ENCODE data around the gene MBP. TPM values are rescaled to one million over a fixed set of nuclear protein-coding genes. Genes with fewer than 3 reads are reported as not detected.
A peak's percentile ranks its signal among the peaks of the same experiment; 100 is the strongest.

MBP gene
- total RNA-seq, 2 experiments from 2014 or later = 75.4 to 79.2 TPM

GRCh38 chr18:77138270-77138669 lies 5.7 kb upstream of the MBP start:
- Mint-ChIP-seq H3K27me3 (no peaks in the 10 kb centered on the region), H3K4me3 (no peak overlapping the region), H3K27ac (peak overlapping the region; percentile 17), H3K4me1 (ENCODE audit: low read depth) (peaks cover 49% of the 10 kb centered on the region), H3K36me3 (ENCODE audit: low read depth) (peaks cover 12% of the 10 kb centered on the region), H3K9me3 (no peaks in the 10 kb centered on the region)
- no peak for TF ChIP-seq CTCF (IDR thresholded peaks at IDR 0.05)
- ChIA-PET POLR2A (interaction anchor here (0.9 to 1.7 kb wide), 4 partner anchors 15 to 36 kb away, joined by 3 to 6 read pairs (median 4); no protein-coding TSS in a partner anchor), CTCF (no interaction called here)
- Histone ChIP-seq H3K4me3 (ENCODE audit: low read length) (no peak overlapping the region), H3K4me1 (ENCODE audit: insufficient read depth, low read length) (peaks cover 34% of the 10 kb centered on the region), H3K27me3 (ENCODE audit: control insufficient read depth in 1 of 2, insufficient read depth in 2 of 2, low read length in 2 of 2) (no peaks in the 10 kb centered on the region), H3K36me3 (ENCODE audit: insufficient read depth, low read length) (no peaks in the 10 kb centered on the region), H3K27ac (ENCODE audit: low read depth in 1 of 2, low read length in 2 of 2) (no peak overlapping the region), H3K9me3 (ENCODE audit: control insufficient read depth in 1 of 2, insufficient read depth in 1 of 2, low read length in 2 of 2) (peaks cover 3 to 12% of the 10 kb centered on the region in 2 experiments)
- intact Hi-C loops (cut with DNase I, micrococcal nuclease) = no loop called here
- ATAC-seq (ENCODE audit: poor library complexity) (no peak), DNase-seq (no peak)

GRCh38 chr18:77137851-77138250 lies 5.3 kb upstream of the MBP start:
- Mint-ChIP-seq H3K4me1 (ENCODE audit: low read depth) (peaks cover 50% of the 10 kb centered on the region), H3K36me3 (ENCODE audit: low read depth) (peaks cover 12% of the 10 kb centered on the region), H3K4me3 (no peak overlapping the region), H3K27ac (no peak overlapping the region), H3K9me3 (no peaks in the 10 kb centered on the region), H3K27me3 (no peaks in the 10 kb centered on the region)
- H3K9me3 ChIP-seq (ENCODE audit: control insufficient read depth in 1 of 2, insufficient read depth in 1 of 2, low read length in 2 of 2) = peaks cover 0 to 9% of the 10 kb centered on the region in 2 experiments
- H3K36me3 ChIP-seq (ENCODE audit: insufficient read depth, low read length) = no peaks in the 10 kb centered on the region
- no peaks in the 10 kb centered on the region for H3K27me3 ChIP-seq (ENCODE audit: control insufficient read depth in 1 of 2, insufficient read depth in 2 of 2, low read length in 2 of 2)
- intact Hi-C loops (cut with DNase I, micrococcal nuclease) = no loop called here
- DNase-seq = no peak
- H3K4me3 ChIP-seq (ENCODE audit: low read length) = no peak overlapping the region
- ChIA-PET CTCF (no interaction called here), POLR2A (interaction anchor here (0.9 to 1.7 kb wide), 4 partner anchors 14 to 36 kb away, joined by 3 to 6 read pairs (median 4); no protein-coding TSS in a partner anchor)
- H3K27ac ChIP-seq (ENCODE audit: low read depth in 1 of 2, low read length in 2 of 2) = no peak overlapping the region
- no peak for TF ChIP-seq CTCF (IDR thresholded peaks at IDR 0.05)
- ATAC-seq (ENCODE audit: poor library complexity) = no peak
- peaks cover 39% of the 10 kb centered on the region for H3K4me1 ChIP-seq (ENCODE audit: insufficient read depth, low read length)

- no peak overlapping the region for H3K4me3 Mint-ChIP-seq
- Histone ChIP-seq H3K4me1 (ENCODE audit: insufficient read depth, low read length) (peaks cover 40% of the 10 kb centered on the region), H3K27me3 (ENCODE audit: control insufficient read depth in 1 of 2, insufficient read depth in 2 of 2, low read length in 2 of 2) (no peaks in the 10 kb centered on the region), H3K36me3 (ENCODE audit: insufficient read depth, low read length) (no peaks in the 10 kb centered on the region), H3K4me3 (ENCODE audit: low read length) (no peak overlapping the region), H3K9me3 (ENCODE audit: control insufficient read depth in 1 of 2, insufficient read depth in 1 of 2, low read length in 2 of 2) (peaks cover 0 to 6% of the 10 kb centered on the region in 2 experiments), H3K27ac (ENCODE audit: low read depth in 1 of 2, low read length in 2 of 2) (no peak overlapping the region)
- DNase-seq (no peak), ATAC-seq (ENCODE audit: poor library complexity) (no peak)
- no peak overlapping the region for H3K27ac Mint-ChIP-seq
- no peak for TF ChIP-seq CTCF (IDR thresholded peaks at IDR 0.05)
- H3K27me3 Mint-ChIP-seq = no peaks in the 10 kb centered on the region
- intact Hi-C loops (cut with DNase I, micrococcal nuclease) = no loop called here
- no peaks in the 10 kb centered on the region for H3K9me3 Mint-ChIP-seq
- CTCF ChIA-PET = no interaction called here
- POLR2A ChIA-PET = no interaction called here
- H3K36me3 Mint-ChIP-seq (ENCODE audit: low read depth) = peaks cover 6% of the 10 kb centered on the region
- peaks cover 42% of the 10 kb centered on the region for H3K4me1 Mint-ChIP-seq (ENCODE audit: low read depth)
These were observed 4.5 kb upstream of the MBP start for GRCh38 chr18:77136871-77137665.
